GM18526 (cell line): ENCODE results near the gene YY1.

ENCODE experiments used
- POLR2A ChIP-seq: IDR thresholded peaks from 3 replicates; pipeline ENCODE4 v1.6.1; 2011; ENCODE audit not compliant: insufficient read length; ENCODE audit errors: extremely low read depth

Gene YY1

GRCh38 chr14:100286484-100287191 is 47.7 kb downstream of the YY1 start:
- TF ChIP-seq POLR2A: no peak

DNA sequence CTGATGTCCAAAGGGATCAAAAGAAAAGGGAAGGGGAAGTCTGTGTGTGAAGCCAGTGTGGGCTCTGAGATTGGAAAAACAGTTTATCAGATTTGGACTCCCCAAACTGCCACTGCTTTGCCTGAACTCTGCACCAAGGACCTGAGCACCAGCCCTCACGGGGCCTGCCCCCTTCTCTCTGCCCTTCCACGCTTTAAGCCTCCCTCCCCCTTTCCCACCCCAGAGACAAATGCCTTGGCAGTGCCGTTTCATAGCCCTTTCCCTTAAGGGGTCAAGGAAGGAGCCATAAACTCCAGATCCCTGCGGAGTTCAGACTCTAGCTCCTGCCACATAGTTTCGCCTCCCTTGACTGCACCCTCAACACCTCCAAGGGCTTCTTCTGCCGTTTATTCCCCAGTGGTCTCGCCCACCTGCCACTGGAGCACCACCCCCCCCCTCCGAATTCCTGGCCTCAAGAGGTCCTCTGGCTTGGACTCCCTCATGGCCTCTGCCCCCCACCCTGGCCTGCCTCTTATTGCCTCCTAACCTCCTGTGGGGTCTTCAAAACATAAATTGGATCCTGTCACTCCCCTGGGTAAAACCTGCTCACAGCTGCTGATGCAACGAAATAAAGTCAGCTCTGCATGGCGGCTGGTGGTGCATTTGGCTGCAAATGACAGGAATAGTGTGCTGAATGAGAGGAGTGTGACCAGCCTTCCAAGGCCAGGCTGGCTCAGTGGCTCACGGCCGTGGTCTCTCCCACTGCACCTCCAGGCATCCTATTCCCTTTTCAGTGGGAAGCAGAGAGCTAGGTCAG is 48.5 kb downstream of the YY1 start:
- TF ChIP-seq POLR2A: no peak

DNA sequence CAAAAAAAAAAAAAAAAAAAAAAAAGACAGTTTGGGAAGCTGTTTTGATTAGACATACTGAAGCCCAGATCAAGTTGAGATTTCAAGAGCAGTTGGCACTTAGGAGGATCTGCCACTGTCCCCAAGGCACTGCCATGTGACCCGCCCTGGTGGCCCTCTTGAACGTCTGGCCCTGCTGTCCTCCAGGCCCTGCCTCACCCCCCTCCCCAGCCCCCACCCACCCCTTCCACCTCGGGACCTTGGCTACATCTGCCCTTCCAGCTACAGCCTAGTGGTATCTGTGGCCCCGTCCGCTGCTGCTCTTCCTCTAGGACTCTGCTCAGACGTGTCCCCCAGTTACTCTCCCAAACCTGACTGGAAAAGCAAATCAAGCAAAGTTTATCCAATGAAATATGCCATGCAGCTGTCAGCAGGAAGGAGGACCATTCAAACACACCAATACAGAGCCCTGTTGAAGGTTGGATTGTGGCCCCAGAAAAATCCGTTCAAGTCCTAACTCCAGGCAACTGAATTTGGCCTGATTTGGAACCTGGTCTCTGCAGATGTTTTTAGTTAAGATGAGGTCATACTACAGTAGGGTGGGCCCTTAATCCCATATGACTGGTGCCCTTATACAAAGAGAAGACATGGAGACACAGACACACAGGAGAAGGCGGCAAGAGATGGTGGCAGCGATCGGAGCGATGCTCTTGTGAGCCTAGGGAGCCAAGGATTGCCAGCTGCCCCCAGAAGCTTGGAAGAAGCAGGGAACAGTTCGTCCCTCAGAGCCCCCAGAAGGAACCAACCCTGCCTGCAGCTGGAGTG is 49.6 kb downstream of the YY1 start:
- no peak for TF ChIP-seq POLR2A

- no peak for TF ChIP-seq POLR2A
Measured at GRCh38 chr14:100289916-100290606, 51.1 kb downstream of the YY1 start.

GRCh38 chr14:100290607-100291304 is 51.8 kb downstream of the YY1 start:
- no peak for TF ChIP-seq POLR2A

- TF ChIP-seq POLR2A: no peak
Measured at GRCh38 chr14:100291305-100292075, 52.5 kb downstream of the YY1 start.

GRCh38 chr14:100292301-100292775 is 53.4 kb downstream of the YY1 start:
- TF ChIP-seq POLR2A: no peak

- TF ChIP-seq POLR2A: no peak
Measured at GRCh38 chr14:100292776-100293461, 54.0 kb downstream of the YY1 start.

GRCh38 chr14:100293497-100294212 is 54.7 kb downstream of the YY1 start:
- no peak for TF ChIP-seq POLR2A

- no peak for TF ChIP-seq POLR2A
Measured at GRCh38 chr14:100294213-100294962, 55.4 kb downstream of the YY1 start.

DNA sequence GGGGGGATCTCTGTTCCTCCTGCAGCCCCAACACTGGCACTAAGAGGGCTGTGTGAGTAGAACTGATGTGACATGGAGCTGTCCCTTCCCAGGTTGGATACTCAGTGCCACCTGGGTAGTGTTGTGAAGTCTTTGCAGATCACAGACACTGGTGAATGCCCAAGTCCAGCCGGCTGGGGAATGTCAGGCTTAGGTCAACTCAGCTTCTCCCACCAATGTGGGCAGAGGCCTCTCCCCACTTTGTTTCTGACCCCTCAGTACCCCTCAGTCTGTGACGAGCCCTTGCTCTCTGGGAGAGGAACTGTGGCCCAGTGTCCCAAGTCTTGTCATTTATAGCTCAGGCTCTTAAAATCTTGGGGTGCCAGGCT is 56.0 kb downstream of the YY1 start:
- TF ChIP-seq POLR2A: no peak
